ENCODE results near the gene DLGAP1.

DLGAP1 gene

DNA sequence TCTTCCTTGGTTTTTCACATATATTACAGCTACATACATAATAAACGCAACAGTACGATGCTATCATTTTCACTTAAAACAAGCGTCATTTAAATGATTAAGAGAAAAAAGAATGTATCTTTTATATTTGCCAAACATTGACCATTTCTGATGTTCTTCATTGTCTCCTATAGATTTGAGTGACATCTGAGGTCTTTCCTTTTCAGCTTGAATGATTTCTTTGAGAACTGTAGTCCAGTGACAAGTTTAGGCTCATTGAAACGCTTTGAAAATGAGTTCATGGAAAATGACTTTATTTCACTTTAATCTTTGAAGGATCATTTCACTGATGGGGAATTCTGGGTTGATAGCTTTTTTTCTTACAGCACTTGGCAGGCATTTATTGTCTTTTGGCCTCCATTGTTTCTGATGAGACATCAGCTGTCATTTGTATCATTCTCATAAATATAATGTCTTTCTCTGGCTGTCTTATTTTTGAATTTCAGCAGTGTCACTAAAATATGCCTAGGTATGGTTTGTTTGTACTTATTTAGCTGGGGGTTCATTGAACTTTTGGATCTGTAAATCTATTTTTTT lies 994.2 kb downstream of the DLGAP1 start:
- TF ChIP-seq RAD21 (IDR thresholded peaks at IDR 0.05; ENCODE audit: low read depth): no peak
- TF ChIP-seq TCF12 (IDR thresholded peaks at IDR 0.05; ENCODE audit: low read depth): no peak
- TF ChIP-seq TEAD4 (IDR thresholded peaks at IDR 0.05): no peak
- TF ChIP-seq CEBPB (IDR thresholded peaks at IDR 0.05): no peak
- no peak for TF ChIP-seq NFIC (IDR thresholded peaks at IDR 0.05)
- no peak for TF ChIP-seq YY1 (IDR thresholded peaks at IDR 0.05; ENCODE audit: low read depth)
- TF ChIP-seq ZBTB7A (IDR thresholded peaks at IDR 0.05; ENCODE audit: low read depth): no peak
- no peak for TF ChIP-seq CREB1 (IDR thresholded peaks at IDR 0.05; ENCODE audit: low read depth)
- TF ChIP-seq, protein P1, sequence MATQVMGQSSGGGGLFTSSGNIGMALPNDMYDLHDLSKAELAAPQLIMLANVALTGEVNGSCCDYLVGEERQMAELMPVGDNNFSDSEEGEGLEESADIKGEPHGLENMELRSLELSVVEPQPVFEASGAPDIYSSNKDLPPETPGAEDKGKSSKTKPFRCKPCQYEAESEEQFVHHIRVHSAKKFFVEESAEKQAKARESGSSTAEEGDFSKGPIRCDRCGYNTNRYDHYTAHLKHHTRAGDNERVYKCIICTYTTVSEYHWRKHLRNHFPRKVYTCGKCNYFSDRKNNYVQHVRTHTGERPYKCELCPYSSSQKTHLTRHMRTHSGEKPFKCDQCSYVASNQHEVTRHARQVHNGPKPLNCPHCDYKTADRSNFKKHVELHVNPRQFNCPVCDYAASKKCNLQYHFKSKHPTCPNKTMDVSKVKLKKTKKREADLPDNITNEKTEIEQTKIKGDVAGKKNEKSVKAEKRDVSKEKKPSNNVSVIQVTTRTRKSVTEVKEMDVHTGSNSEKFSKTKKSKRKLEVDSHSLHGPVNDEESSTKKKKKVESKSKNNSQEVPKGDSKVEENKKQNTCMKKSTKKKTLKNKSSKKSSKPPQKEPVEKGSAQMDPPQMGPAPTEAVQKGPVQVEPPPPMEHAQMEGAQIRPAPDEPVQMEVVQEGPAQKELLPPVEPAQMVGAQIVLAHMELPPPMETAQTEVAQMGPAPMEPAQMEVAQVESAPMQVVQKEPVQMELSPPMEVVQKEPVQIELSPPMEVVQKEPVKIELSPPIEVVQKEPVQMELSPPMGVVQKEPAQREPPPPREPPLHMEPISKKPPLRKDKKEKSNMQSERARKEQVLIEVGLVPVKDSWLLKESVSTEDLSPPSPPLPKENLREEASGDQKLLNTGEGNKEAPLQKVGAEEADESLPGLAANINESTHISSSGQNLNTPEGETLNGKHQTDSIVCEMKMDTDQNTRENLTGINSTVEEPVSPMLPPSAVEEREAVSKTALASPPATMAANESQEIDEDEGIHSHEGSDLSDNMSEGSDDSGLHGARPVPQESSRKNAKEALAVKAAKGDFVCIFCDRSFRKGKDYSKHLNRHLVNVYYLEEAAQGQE (IDR thresholded peaks at IDR 0.05; ENCODE audit: low read depth): no peak
- TF ChIP-seq, protein P2, sequence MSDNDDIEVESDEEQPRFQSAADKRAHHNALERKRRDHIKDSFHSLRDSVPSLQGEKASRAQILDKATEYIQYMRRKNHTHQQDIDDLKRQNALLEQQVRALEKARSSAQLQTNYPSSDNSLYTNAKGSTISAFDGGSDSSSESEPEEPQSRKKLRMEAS (IDR thresholded peaks at IDR 0.05): no peak
- TF ChIP-seq, protein P3, sequence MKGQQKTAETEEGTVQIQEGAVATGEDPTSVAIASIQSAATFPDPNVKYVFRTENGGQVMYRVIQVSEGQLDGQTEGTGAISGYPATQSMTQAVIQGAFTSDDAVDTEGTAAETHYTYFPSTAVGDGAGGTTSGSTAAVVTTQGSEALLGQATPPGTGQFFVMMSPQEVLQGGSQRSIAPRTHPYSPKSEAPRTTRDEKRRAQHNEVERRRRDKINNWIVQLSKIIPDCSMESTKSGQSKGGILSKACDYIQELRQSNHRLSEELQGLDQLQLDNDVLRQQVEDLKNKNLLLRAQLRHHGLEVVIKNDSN (IDR thresholded peaks at IDR 0.05): no peak
- no peak for TF ChIP-seq TAF1 (IDR thresholded peaks at IDR 0.05; ENCODE audit: low read depth)
- TF ChIP-seq FOXM1 (IDR thresholded peaks at IDR 0.05; ENCODE audit: borderline replicate concordance, low read depth): no peak
- TF ChIP-seq EGR1 (IDR thresholded peaks at IDR 0.05): no peak
- no peak for TF ChIP-seq EP300 (IDR thresholded peaks at IDR 0.05; ENCODE audit: borderline replicate concordance)

DNA sequence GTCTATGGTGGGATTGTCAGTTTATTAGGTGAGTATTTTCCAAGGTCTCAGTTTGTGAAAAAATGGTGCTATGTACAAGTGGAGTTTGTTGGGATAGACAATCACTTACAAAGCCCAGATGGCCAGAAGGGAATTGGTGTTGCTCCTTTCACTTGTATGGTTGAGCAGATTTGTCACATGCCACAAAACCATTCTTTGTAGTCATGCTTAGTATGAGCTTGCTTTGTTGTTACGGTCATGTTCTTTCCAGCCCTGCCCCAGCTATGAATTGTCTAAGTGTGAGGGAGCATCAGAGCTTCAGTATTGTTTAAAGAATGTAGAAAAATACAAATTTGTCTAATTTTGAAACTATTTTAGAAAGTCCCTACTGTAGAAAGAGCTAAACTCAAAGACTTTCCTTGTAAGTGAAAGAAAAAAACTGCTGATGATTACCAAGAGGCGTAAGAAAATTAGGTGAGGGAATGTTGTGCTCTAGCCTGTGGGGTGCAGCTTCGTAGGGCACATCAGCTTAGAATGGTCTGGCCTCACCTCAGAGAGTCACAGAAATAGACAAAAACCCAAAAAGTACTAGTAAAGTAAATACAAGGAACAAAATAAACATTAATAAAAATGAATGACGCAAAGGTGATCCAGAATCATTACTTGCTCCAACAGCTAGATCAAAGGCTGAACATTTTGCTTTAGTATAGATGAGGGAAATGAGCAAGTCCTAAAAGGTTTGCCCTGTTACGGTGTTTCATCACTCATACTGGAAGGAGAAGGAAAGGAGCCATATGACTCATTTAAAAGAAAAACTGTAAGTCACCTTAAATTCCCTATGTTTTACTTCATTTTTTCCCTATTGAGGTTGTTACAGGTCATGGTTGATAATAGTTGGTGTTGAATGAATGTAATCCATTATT lies 995.9 kb downstream of the DLGAP1 start:
- no peak for TF ChIP-seq TCF12 (IDR thresholded peaks at IDR 0.05; ENCODE audit: low read depth)
- TF ChIP-seq, protein P3 (IDR thresholded peaks at IDR 0.05): no peak
- TF ChIP-seq ZBTB7A (IDR thresholded peaks at IDR 0.05; ENCODE audit: low read depth): no peak
- TF ChIP-seq TEAD4 (IDR thresholded peaks at IDR 0.05): no peak
- TF ChIP-seq FOXM1 (IDR thresholded peaks at IDR 0.05; ENCODE audit: borderline replicate concordance, low read depth): no peak
- no peak for TF ChIP-seq RAD21 (IDR thresholded peaks at IDR 0.05; ENCODE audit: low read depth)
- TF ChIP-seq CEBPB (IDR thresholded peaks at IDR 0.05): no peak
- no peak for TF ChIP-seq CREB1 (IDR thresholded peaks at IDR 0.05; ENCODE audit: low read depth)
- TF ChIP-seq, protein P1 (IDR thresholded peaks at IDR 0.05; ENCODE audit: low read depth): no peak
- no peak for TF ChIP-seq TAF1 (IDR thresholded peaks at IDR 0.05; ENCODE audit: low read depth)

DNA sequence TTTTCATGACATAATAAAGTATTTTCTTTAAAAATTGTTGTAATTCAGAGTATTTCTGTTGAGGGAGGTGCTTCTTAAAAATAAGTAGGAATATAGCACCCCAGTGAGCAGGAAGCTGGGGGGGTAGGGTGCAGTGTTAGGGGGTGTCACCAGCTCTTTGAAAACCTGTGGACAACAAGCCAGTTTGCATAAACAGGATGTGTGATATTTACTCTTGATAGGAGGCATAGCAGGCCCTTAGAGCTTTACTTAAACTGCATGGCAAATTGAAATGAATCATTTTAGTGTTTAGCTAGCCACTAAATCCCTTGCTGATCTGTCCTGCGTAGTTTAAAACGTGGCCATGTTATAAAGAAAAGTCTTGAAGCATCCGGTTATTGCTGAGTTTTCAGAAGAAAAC lies 996.7 kb downstream of the DLGAP1 start:
- TF ChIP-seq, protein P2 (IDR thresholded peaks at IDR 0.05): no peak
- TF ChIP-seq CEBPB (IDR thresholded peaks at IDR 0.05): no peak
- TF ChIP-seq, protein P3 (IDR thresholded peaks at IDR 0.05): no peak
- no peak for TF ChIP-seq EGR1 (IDR thresholded peaks at IDR 0.05)
- no peak for TF ChIP-seq NFIC (IDR thresholded peaks at IDR 0.05)
- TF ChIP-seq TEAD4 (IDR thresholded peaks at IDR 0.05): no peak
- TF ChIP-seq YY1 (IDR thresholded peaks at IDR 0.05; ENCODE audit: low read depth): no peak
- TF ChIP-seq TCF12 (IDR thresholded peaks at IDR 0.05; ENCODE audit: low read depth): no peak
- TF ChIP-seq FOXM1 (IDR thresholded peaks at IDR 0.05; ENCODE audit: borderline replicate concordance, low read depth): no peak
- no peak for TF ChIP-seq CREB1 (IDR thresholded peaks at IDR 0.05; ENCODE audit: low read depth)
- TF ChIP-seq TAF1 (IDR thresholded peaks at IDR 0.05; ENCODE audit: low read depth): no peak
- TF ChIP-seq ZBTB7A (IDR thresholded peaks at IDR 0.05; ENCODE audit: low read depth): no peak
- TF ChIP-seq EP300 (IDR thresholded peaks at IDR 0.05; ENCODE audit: borderline replicate concordance): no peak
- TF ChIP-seq, protein P1 (IDR thresholded peaks at IDR 0.05; ENCODE audit: low read depth): no peak
- TF ChIP-seq RAD21 (IDR thresholded peaks at IDR 0.05; ENCODE audit: low read depth): no peak

Data from Ishikawa (cell line).